ENCODE results near the gene PALM2AKAP2.
A peak's percentile ranks its signal among the peaks of the same experiment; 100 is the strongest.

The PALM2AKAP2 gene

GRCh38 chr9:109779711-109780452, at the start of gene PALM2AKAP2:
Gene PALM2AKAP2, plus strand, starts transcription at chr9:109780198. Its CDS starts 291 bp downstream, at chr9:109780489.
- Histone ChIP-seq H3K27me3 (replicated peaks; ENCODE audit: control insufficient read depth, insufficient read depth, low read length) (peaks cover 1% of the 10 kb centered on the region; the same call in 1 of the 2 replicates), H3K4me3 (replicated peaks; ENCODE audit: low read depth, low read length) (no peak within 1 kb of the TSS), H3K36me3 (ENCODE audit: control insufficient read depth, insufficient read depth, low read length) (no peaks in the 10 kb centered on the region)
- no peak for TF ChIP-seq CTCF (IDR thresholded peaks at IDR 0.05; ENCODE audit: insufficient read depth, low read length, poor library complexity, severe bottlenecking)
- peak; percentile 14 for DNase-seq (ENCODE audit: extremely low read depth, insufficient read length)

- TF ChIP-seq CTCF (IDR thresholded peaks at IDR 0.05; ENCODE audit: insufficient read depth, low read length, poor library complexity, severe bottlenecking): no peak
- no peak for DNase-seq (ENCODE audit: extremely low read depth, insufficient read length)
- Histone ChIP-seq H3K27me3 (replicated peaks; ENCODE audit: control insufficient read depth, insufficient read depth, low read length) (no peaks in the 10 kb centered on the region), H3K36me3 (ENCODE audit: control insufficient read depth, insufficient read depth, low read length) (no peaks in the 10 kb centered on the region), H3K4me3 (replicated peaks; ENCODE audit: low read depth, low read length) (no peak overlapping the region)
Observed at GRCh38 chr9:109730228-109730627, 49.8 kb upstream of the PALM2AKAP2 start.

- H3K4me3 ChIP-seq (replicated peaks; ENCODE audit: low read depth, low read length): no peak overlapping the region
- no peak for TF ChIP-seq CTCF (IDR thresholded peaks at IDR 0.05; ENCODE audit: insufficient read depth, low read length, poor library complexity, severe bottlenecking)
- no peaks in the 10 kb centered on the region for H3K27me3 ChIP-seq (replicated peaks; ENCODE audit: control insufficient read depth, insufficient read depth, low read length)
- H3K36me3 ChIP-seq (ENCODE audit: control insufficient read depth, insufficient read depth, low read length): no peaks in the 10 kb centered on the region
- no peak for DNase-seq (ENCODE audit: extremely low read depth, insufficient read length)
Observed at GRCh38 chr9:109733690-109734089, 46.3 kb upstream of the PALM2AKAP2 start.

GRCh38 chr9:109734814-109735213, 45.2 kb upstream of the PALM2AKAP2 start:
- no peak overlapping the region for H3K4me3 ChIP-seq (replicated peaks; ENCODE audit: low read depth, low read length)
- DNase-seq (ENCODE audit: extremely low read depth, insufficient read length): no peak
- no peaks in the 10 kb centered on the region for H3K36me3 ChIP-seq (ENCODE audit: control insufficient read depth, insufficient read depth, low read length)
- TF ChIP-seq CTCF (IDR thresholded peaks at IDR 0.05; ENCODE audit: insufficient read depth, low read length, poor library complexity, severe bottlenecking): no peak
- no peaks in the 10 kb centered on the region for H3K27me3 ChIP-seq (replicated peaks; ENCODE audit: control insufficient read depth, insufficient read depth, low read length)

- H3K4me3 ChIP-seq (replicated peaks; ENCODE audit: low read depth, low read length): no peak overlapping the region
- DNase-seq (ENCODE audit: extremely low read depth, insufficient read length): no peak
- no peaks in the 10 kb centered on the region for H3K27me3 ChIP-seq (replicated peaks; ENCODE audit: control insufficient read depth, insufficient read depth, low read length)
- no peak for TF ChIP-seq CTCF (IDR thresholded peaks at IDR 0.05; ENCODE audit: insufficient read depth, low read length, poor library complexity, severe bottlenecking)
- H3K36me3 ChIP-seq (ENCODE audit: control insufficient read depth, insufficient read depth, low read length): no peaks in the 10 kb centered on the region
Observed at GRCh38 chr9:109735801-109736200, 44.2 kb upstream of the PALM2AKAP2 start.
